Caco-2 (cell line): Measurements from ENCODE around the gene FOXF1. TPM values are rescaled to one million over a fixed set of nuclear protein-coding genes. Genes with fewer than 3 reads are reported as not detected.

Source experiments
- BruUV-seq: library from RNA; stranded (reverse); fragments of 400-500 nt; replicated peaks from 2 replicates; lab custom pipeline; 2021; lab: Mats Ljungman, UMichigan
- CTCF ChIA-PET: fragments of 300-600 bp; sonication (Branson Sonifier 250); formaldehyde crosslinking; loops from one replicate; lab custom pipeline; 2022; ENCODE audit warnings: antibody characterized with exemption; lab: Charles Lee
- POLR2A ChIA-PET: fragments of 300-600 bp; sonication (Branson Sonifier 250); formaldehyde crosslinking; loops from one replicate; lab custom pipeline; 2022; ENCODE audit warnings: antibody characterized with exemption; lab: Charles Lee
- DNase-seq, 2 experiments: peaks; one replicate each; pipeline versions ENCODE4 v3.0.0 to v3.0.0-alpha.2; 2020 to 2022
- H3K27me3 ChIP-seq: replicated peaks from 2 replicates; pipeline ENCODE4 v1.6.0; 2011; ENCODE audit warnings: low read length; ENCODE audit not compliant: control insufficient read depth, insufficient read depth
- H3K36me3 ChIP-seq: 2 replicates; pipeline ENCODE4 v1.5.1; 2011; ENCODE audit warnings: low read length; ENCODE audit not compliant: control insufficient read depth, insufficient read depth
- H3K4me1 ChIP-seq: fragments of 250-450 bp; sonication (Bioruptor Pico); 2 replicates; pipeline ENCODE4 v1.5.1; 2020; ENCODE audit warnings: mild to moderate bottlenecking
- H3K4me3 ChIP-seq: 2 replicates; pipeline ENCODE4 v1.5.1; 2011; ENCODE audit warnings: low read depth, mild to moderate bottlenecking, control low read depth, low read length
- H3K9me3 ChIP-seq: fragments of 250-450 bp; sonication (Bioruptor Pico); 2 replicates; pipeline ENCODE4 v1.5.1; 2020; ENCODE audit warnings: mild to moderate bottlenecking, moderate library complexity
- H3K27ac Mint-ChIP-seq: one replicate; pipeline ENCODE4 v1.8.0; 2022; ENCODE audit warnings: mixed read lengths; ENCODE audit not compliant: unreplicated experiment
- H3K27me3 Mint-ChIP-seq: one replicate; pipeline ENCODE4 v1.8.0; 2022; ENCODE audit warnings: mixed read lengths; ENCODE audit not compliant: insufficient read depth, unreplicated experiment
- H3K36me3 Mint-ChIP-seq: one replicate; pipeline ENCODE4 v1.8.0; 2022; ENCODE audit warnings: mild to moderate bottlenecking, mixed read lengths; ENCODE audit not compliant: insufficient read depth, unreplicated experiment
- H3K4me1 Mint-ChIP-seq: one replicate; pipeline ENCODE4 v1.8.0; 2022; ENCODE audit warnings: low read depth, mixed read lengths; ENCODE audit not compliant: unreplicated experiment
- H3K4me3 Mint-ChIP-seq: one replicate; pipeline ENCODE4 v1.8.0; 2022; ENCODE audit warnings: mild to moderate bottlenecking, moderate library complexity, mixed read lengths; ENCODE audit not compliant: unreplicated experiment
- H3K9me3 Mint-ChIP-seq: one replicate; pipeline ENCODE4 v1.8.0; 2022; ENCODE audit warnings: mixed read lengths; ENCODE audit not compliant: unreplicated experiment
- CTCF ChIP-seq, 2 experiments: fragments of 200-600 bp in 1 of 2; IDR thresholded peaks; 1 replicate in 1 of 2; 2 replicates in 1 of 2; pipeline versions ENCODE4 v1.5.1 to v1.8.0; 2011 to 2022; ENCODE audit warnings: antibody characterized with exemption in 1 of 2, control low read depth in 1 of 2, inconsistent platforms in 1 of 2, low read depth in 1 of 2, low read length in 1 of 2, mild to moderate bottlenecking in 1 of 2, moderate library complexity in 1 of 2; ENCODE audit not compliant: insufficient read depth in 1 of 2, severe bottlenecking in 1 of 2, unreplicated experiment in 1 of 2
- intact Hi-C: fragments of 100-400 bp; cut with micrococcal nuclease; formaldehyde crosslinking; loops from one replicate; pipeline ENCODE4 v1.10.0; 2022; ENCODE audit not compliant: unreplicated experiment
- total RNA-seq: library from RNA; stranded (reverse); gene quantifications from 2 replicates; pipeline ENCODE4 v1.2.3, GENCODE V29; 2022

Gene FOXF1
- total RNA-seq, 1 experiment from 2014 or later = 0.09 TPM

GRCh38 chr16:86515777-86516622 is 5.7 kb downstream of the FOXF1 start:
- Mint-ChIP-seq H3K27me3 (peaks cover 25% of the 10 kb centered on the region), H3K4me3 (no peak overlapping the region), H3K27ac (no peak overlapping the region), H3K36me3 (no peaks in the 10 kb centered on the region), H3K9me3 (no peaks in the 10 kb centered on the region), H3K4me1 (no peaks in the 10 kb centered on the region)
- intact Hi-C loops = loop anchor here (5.0 kb wide), 1 partner anchor 699 kb away; no protein-coding TSS in a partner anchor
- no peak overlapping the region for H3K4me3 ChIP-seq
- no peaks in the 10 kb centered on the region for H3K9me3 ChIP-seq
- H3K27me3 ChIP-seq = peaks cover 1% of the 10 kb centered on the region; the same call in 1 of the 2 replicates
- no peaks in the 10 kb centered on the region for H3K4me1 ChIP-seq
- no peaks in the 10 kb centered on the region for H3K36me3 ChIP-seq
- no peak for TF ChIP-seq CTCF (IDR thresholded peaks at IDR 0.05; ENCODE audit: insufficient read depth in 1 of 2, low read depth in 1 of 2, low read length in 1 of 2, severe bottlenecking in 1 of 2, unreplicated experiment in 1 of 2)
- no peak for DNase-seq
- ChIA-PET CTCF (interaction anchor here (2.0 to 2.3 kb wide), 2 partner anchors 176 to 263 kb away, joined by 5 to 18 read pairs; no protein-coding TSS in a partner anchor), POLR2A (no interaction called here)
- no TSS peak for BruUV-seq

- Histone ChIP-seq H3K27me3 (peaks cover 1% of the 10 kb centered on the region; the same call in 1 of the 2 replicates), H3K36me3 (no peaks in the 10 kb centered on the region), H3K4me1 (no peaks in the 10 kb centered on the region), H3K4me3 (no peak overlapping the region), H3K9me3 (no peaks in the 10 kb centered on the region)
- no peak overlapping the region for H3K4me3 Mint-ChIP-seq
- ChIA-PET POLR2A (no interaction called here), CTCF (interaction anchor here (2.0 to 2.3 kb wide), 2 partner anchors 176 to 264 kb away, joined by 5 to 18 read pairs; no protein-coding TSS in a partner anchor)
- H3K9me3 Mint-ChIP-seq = no peaks in the 10 kb centered on the region
- H3K4me1 Mint-ChIP-seq = no peaks in the 10 kb centered on the region
- H3K27ac Mint-ChIP-seq = no peak overlapping the region
- no peak for TF ChIP-seq CTCF (IDR thresholded peaks at IDR 0.05; ENCODE audit: insufficient read depth in 1 of 2, low read depth in 1 of 2, low read length in 1 of 2, severe bottlenecking in 1 of 2, unreplicated experiment in 1 of 2)
- intact Hi-C loops = loop anchor here (1.0 to 5.0 kb wide), 2 partner anchors 176 to 699 kb away; no protein-coding TSS in a partner anchor
- no TSS peak for BruUV-seq
- H3K27me3 Mint-ChIP-seq = peaks cover 28% of the 10 kb centered on the region
- H3K36me3 Mint-ChIP-seq = no peaks in the 10 kb centered on the region
- DNase-seq = no peak
Observed at GRCh38 chr16:86516623-86517003, 6.3 kb downstream of the FOXF1 start.

- POLR2A ChIA-PET = no interaction called here
- BruUV-seq = no TSS peak
- H3K4me3 Mint-ChIP-seq = no peak overlapping the region
Observed at GRCh38 chr16:86517033-86517432, 6.7 kb downstream of the FOXF1 start.

More at GRCh38 chr16:86517033-86517432, 6.7 kb downstream of the FOXF1 start:
- H3K9me3 ChIP-seq = no peaks in the 10 kb centered on the region
- TF ChIP-seq CTCF (IDR thresholded peaks at IDR 0.05; ENCODE audit: insufficient read depth in 1 of 2, low read depth in 1 of 2, low read length in 1 of 2, severe bottlenecking in 1 of 2, unreplicated experiment in 1 of 2) = no peak
- peaks cover 1% of the 10 kb centered on the region; the same call in 1 of the 2 replicates for H3K27me3 ChIP-seq
- Mint-ChIP-seq H3K27me3 (peaks cover 26% of the 10 kb centered on the region), H3K9me3 (no peaks in the 10 kb centered on the region), H3K27ac (no peak overlapping the region), H3K36me3 (no peaks in the 10 kb centered on the region), H3K4me1 (no peaks in the 10 kb centered on the region)
- intact Hi-C loops = loop anchor here (1.0 to 5.0 kb wide), 2 partner anchors 177 to 700 kb away; no protein-coding TSS in a partner anchor
- H3K4me1 ChIP-seq = no peaks in the 10 kb centered on the region
- CTCF ChIA-PET = interaction anchor here (1.0 to 2.3 kb wide), 4 partner anchors 175 to 444 kb away, joined by 5 to 18 read pairs (median 6); no protein-coding TSS in a partner anchor
- DNase-seq = no peak
- H3K36me3 ChIP-seq = no peaks in the 10 kb centered on the region
- H3K4me3 ChIP-seq = no peak overlapping the region
